CD4-positive, CD25-positive, alpha-beta regulatory T cell (primary cell): ENCODE results near the gene S100A1. TPM values are rescaled to one million over a fixed set of nuclear protein-coding genes. Genes with fewer than 3 reads are reported as not detected.
"Not testable (repeated sequence)": the region's sequence is repeated elsewhere in the genome, so short reads cannot be mapped to it uniquely, and the experiment has no call there.

Source experiments
- ATAC-seq, 2 donors: fragments of 150-1000 bp; cut with Tn5 transposase; one replicate each; pipeline ENCODE4 v1.10.0; 2021; ENCODE audit warnings: low read depth in 2 of 2, moderate number of reproducible peaks in 2 of 2, moderate library complexity in 1 of 2
- DNase-seq, 3 donors: peaks; one replicate each; pipeline versions ENCODE4 v3.0.0 to v3.0.0-alpha.2; 2012 to 2022; ENCODE audit warnings: mixed read lengths in 1 of 3
- H3K27ac ChIP-seq: one replicate; pipeline ENCODE4 v1.7.0; 2013; ENCODE audit warnings: mild to moderate bottlenecking, low read length; ENCODE audit not compliant: insufficient read depth, poor library complexity, severe bottlenecking
- H3K27me3 ChIP-seq: one replicate; pipeline ENCODE4 v1.7.0; 2013; ENCODE audit warnings: low read length; ENCODE audit not compliant: control insufficient read depth, insufficient read depth
- H3K36me3 ChIP-seq: one replicate; pipeline ENCODE4 v1.7.0; 2013; ENCODE audit warnings: mild to moderate bottlenecking, low read length, moderate library complexity; ENCODE audit not compliant: control insufficient read depth, insufficient read depth
- H3K4me1 ChIP-seq: 2 replicates; pipeline ENCODE4 v1.7.0; 2013; ENCODE audit warnings: mild to moderate bottlenecking, low read length; ENCODE audit not compliant: insufficient read depth, control insufficient read depth, poor library complexity, severe bottlenecking
- H3K4me3 ChIP-seq: one replicate; pipeline ENCODE4 v1.7.0; 2013; ENCODE audit warnings: low read depth, mild to moderate bottlenecking, low read length, moderate library complexity
- H3K9me3 ChIP-seq, 2 experiments: 1 replicate in 1 of 2; 2 replicates in 1 of 2; pipeline ENCODE4 v1.7.0; 2013; ENCODE audit warnings: low read length in 2 of 2, mild to moderate bottlenecking in 1 of 2, moderate library complexity in 1 of 2; ENCODE audit not compliant: control insufficient read depth in 2 of 2
- H3K27ac Mint-ChIP-seq, 3 donors: one replicate each; pipeline ENCODE4 v1.8.0; 2020 to 2022; ENCODE audit warnings: mild to moderate bottlenecking in 3 of 3, mixed read lengths in 3 of 3, moderate library complexity in 2 of 3
- H3K27me3 Mint-ChIP-seq: one replicate; pipeline ENCODE4 v1.8.0; 2022; ENCODE audit warnings: mild to moderate bottlenecking, mixed read lengths
- H3K36me3 Mint-ChIP-seq: one replicate; pipeline ENCODE4 v1.8.0; 2020; ENCODE audit warnings: mixed read lengths
- H3K4me1 Mint-ChIP-seq, 4 donors: one replicate each; pipeline ENCODE4 v1.8.0; 2020 to 2022; ENCODE audit warnings: mixed read lengths in 4 of 4, mild to moderate bottlenecking in 1 of 4
- H3K4me3 Mint-ChIP-seq, 4 donors: one replicate each; pipeline ENCODE4 v1.8.0; 2020 to 2022; ENCODE audit warnings: mild to moderate bottlenecking in 4 of 4, mixed read lengths in 4 of 4, moderate library complexity in 3 of 4
- H3K9me3 Mint-ChIP-seq, 7 donors: one replicate each; pipeline ENCODE4 v1.8.0; 2020 to 2022; ENCODE audit warnings: mixed read lengths in 7 of 7, mild to moderate bottlenecking in 3 of 7, moderate library complexity in 2 of 7
- polyA plus RNA-seq, 4 donors: library from polyadenylated mRNA; unstranded; fragments of 300-500 nt; fragmentation: Illumina TruSeq; gene quantifications; one replicate each; pipeline ENCODE4 v1.2.3, GENCODE V29; 2021
- total RNA-seq: library from RNA; stranded (reverse); gene quantifications from one replicate; pipeline ENCODE4 v1.2.3, GENCODE V29; 2022

Gene S100A1
- total and polyA plus RNA-seq, 5 donors from 2014 or later, result not detected

- Mint-ChIP-seq H3K4me3 (no peak overlapping the region), H3K9me3 (no peaks in the 10 kb centered on the region), H3K27me3 (peaks cover 31% of the 10 kb centered on the region), H3K27ac (no peak overlapping the region), H3K36me3 (no peaks in the 10 kb centered on the region), H3K4me1 (no peaks in the 10 kb centered on the region)
- H3K36me3 ChIP-seq, result no peaks in the 10 kb centered on the region
- H3K27ac ChIP-seq, result no peak overlapping the region
- DNase-seq (no peak), ATAC-seq (no peak)
- H3K27me3 ChIP-seq, result peaks cover 2% of the 10 kb centered on the region
- no peak overlapping the region for H3K4me3 ChIP-seq
- no peaks in the 10 kb centered on the region for H3K9me3 ChIP-seq
- H3K4me1 ChIP-seq, result no peaks in the 10 kb centered on the region
These were observed 40.9 kb upstream of the S100A1 start for GRCh38 chr1:153587314-153587713.

DNA sequence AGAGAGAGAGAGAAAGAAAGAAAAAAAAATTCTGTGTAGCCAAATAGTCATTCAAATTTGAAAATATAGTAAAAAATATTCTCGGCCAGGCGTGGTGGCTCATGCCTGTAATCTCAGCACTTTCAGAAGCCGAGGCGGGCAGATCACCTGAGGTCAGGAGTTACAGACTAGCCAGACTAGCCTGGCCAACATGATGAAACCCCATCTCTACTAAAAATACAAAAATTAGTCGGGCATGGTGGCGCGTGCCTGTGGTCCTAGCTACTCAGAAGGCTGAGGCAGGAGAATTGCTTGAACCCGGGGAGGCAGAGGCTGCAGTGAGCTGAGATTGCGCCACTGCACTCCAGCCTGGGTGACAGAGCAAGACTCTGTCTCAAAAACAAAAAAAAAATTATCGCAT is 40.2 kb upstream of the S100A1 start:
- H3K4me1 Mint-ChIP-seq, H3K4me3 Mint-ChIP-seq, H3K4me3 ChIP-seq, H3K27me3 ChIP-seq, H3K9me3 ChIP-seq, H3K27ac Mint-ChIP-seq, DNase-seq, H3K4me1 ChIP-seq, ATAC-seq, H3K9me3 Mint-ChIP-seq, H3K36me3 ChIP-seq, H3K27ac ChIP-seq, H3K36me3 Mint-ChIP-seq: not testable (repeated sequence)
- peaks cover 31% of the 10 kb centered on the region for H3K27me3 Mint-ChIP-seq

DNA sequence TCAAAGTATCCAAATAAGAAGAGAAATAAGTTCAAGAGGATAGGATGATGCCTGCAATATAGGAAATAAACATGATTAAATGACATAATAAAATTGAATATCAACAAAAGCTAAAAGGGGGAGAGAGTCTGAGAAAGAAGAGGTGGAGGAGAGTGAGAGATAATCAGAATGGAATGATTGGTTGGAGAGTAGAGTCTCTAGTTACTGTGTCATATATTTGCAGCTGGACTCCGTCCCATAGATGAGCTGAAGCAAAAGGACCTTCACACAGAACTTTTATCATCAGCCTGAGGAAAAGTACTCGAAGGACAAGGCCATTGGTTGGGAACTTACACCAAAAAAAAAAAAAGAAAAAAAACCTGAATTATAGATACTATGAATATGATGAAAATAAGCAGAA is 39.8 kb upstream of the S100A1 start:
- Histone ChIP-seq H3K4me3 (no peak overlapping the region), H3K4me1 (no peaks in the 10 kb centered on the region), H3K27ac (no peak overlapping the region), H3K9me3 (no peaks in the 10 kb centered on the region), H3K36me3 (no peaks in the 10 kb centered on the region), H3K27me3 (peaks cover 2% of the 10 kb centered on the region)
- H3K4me1 Mint-ChIP-seq, result no peaks in the 10 kb centered on the region
- peak overlapping the region in 1 of 3 donors; percentile 84 for H3K27ac Mint-ChIP-seq
- no peak for DNase-seq
- H3K4me3 Mint-ChIP-seq, result no peak overlapping the region
- ATAC-seq, result no peak
- no peaks in the 10 kb centered on the region for H3K36me3 Mint-ChIP-seq
- peaks cover 31% of the 10 kb centered on the region for H3K27me3 Mint-ChIP-seq
- H3K9me3 Mint-ChIP-seq, result no peaks in the 10 kb centered on the region

- H3K4me1 Mint-ChIP-seq, result peaks cover 3 to 11% (median 8%) of the 10 kb centered on the region in 4 donors
- H3K9me3 ChIP-seq, result no peaks in the 10 kb centered on the region
- DNase-seq (no peak), ATAC-seq (no peak)
- peaks cover 11% of the 10 kb centered on the region for H3K27me3 Mint-ChIP-seq
- H3K36me3 ChIP-seq, result no peaks in the 10 kb centered on the region
- H3K27me3 ChIP-seq, result no peaks in the 10 kb centered on the region
- no peak overlapping the region for H3K27ac Mint-ChIP-seq
- H3K36me3 Mint-ChIP-seq, result no peaks in the 10 kb centered on the region
- no peak overlapping the region for H3K4me3 Mint-ChIP-seq
- no peak overlapping the region for H3K4me3 ChIP-seq
- no peak overlapping the region for H3K27ac ChIP-seq
- H3K4me1 ChIP-seq, result peaks cover 1% of the 10 kb centered on the region
- no peaks in the 10 kb centered on the region for H3K9me3 Mint-ChIP-seq
These were observed 35.5 kb upstream of the S100A1 start for GRCh38 chr1:153592748-153593147.

DNA sequence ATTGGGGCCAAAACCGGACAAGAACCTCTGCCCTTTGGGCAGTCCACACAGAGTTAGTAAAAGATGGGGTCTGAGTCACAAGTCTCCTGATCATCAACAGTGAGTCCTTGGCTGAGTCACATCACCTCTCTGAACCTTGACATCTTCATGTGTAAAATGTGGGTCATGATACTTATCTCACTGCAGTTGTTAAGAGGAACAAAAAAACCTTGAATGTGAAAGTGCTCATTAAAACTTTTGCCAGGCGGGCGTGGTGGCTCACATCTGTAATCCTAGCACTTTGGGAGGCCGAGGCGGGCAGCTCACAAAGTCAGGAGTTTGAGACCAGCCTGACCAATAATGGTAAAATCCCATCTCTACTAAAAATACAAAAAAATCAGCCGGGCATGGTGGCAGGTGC is 31.0 kb upstream of the S100A1 start:
- no peaks in the 10 kb centered on the region for H3K36me3 ChIP-seq
- Mint-ChIP-seq H3K27ac (peak overlapping the region in 2 of 3 donors; percentile 54 to 69), H3K4me3 (no peak overlapping the region), H3K36me3 (no peaks in the 10 kb centered on the region), H3K4me1 (peaks cover 7 to 29% (median 17%) of the 10 kb centered on the region in 4 donors), H3K27me3 (no peaks in the 10 kb centered on the region), H3K9me3 (no peaks in the 10 kb centered on the region)
- DNase-seq (peak in 1 of 3 donors; percentile 42), ATAC-seq (peak; percentile 46 to 52)
- H3K4me1 ChIP-seq, result peaks cover 10% of the 10 kb centered on the region
- H3K4me3 ChIP-seq, result no peak overlapping the region
- H3K27me3 ChIP-seq, result no peaks in the 10 kb centered on the region
- no peaks in the 10 kb centered on the region for H3K9me3 ChIP-seq
- H3K27ac ChIP-seq, result no peak overlapping the region

- Histone ChIP-seq H3K27ac (peak overlapping the region; percentile 43), H3K36me3 (no peaks in the 10 kb centered on the region), H3K4me3 (no peak overlapping the region), H3K27me3 (no peaks in the 10 kb centered on the region), H3K9me3 (no peaks in the 10 kb centered on the region), H3K4me1 (peaks cover 10% of the 10 kb centered on the region)
- ATAC-seq, result peak; percentile 84 to 88
- Mint-ChIP-seq H3K36me3 (no peaks in the 10 kb centered on the region), H3K9me3 (no peaks in the 10 kb centered on the region), H3K4me1 (peaks cover 7 to 30% (median 17%) of the 10 kb centered on the region in 4 donors), H3K27ac (peak overlapping the region; percentile 81 to 95 (median 84)), H3K4me3 (peak overlapping the region in 1 of 4 donors; percentile 33), H3K27me3 (peaks cover 1% of the 10 kb centered on the region)
- peak in 2 of 3 donors; percentile 31 to 76 for DNase-seq
These were observed 29.7 kb upstream of the S100A1 start for GRCh38 chr1:153598309-153599172.

GRCh38 chr1:153599847-153600246 is 28.4 kb upstream of the S100A1 start:
- H3K27me3 ChIP-seq, result no peaks in the 10 kb centered on the region
- H3K4me3 ChIP-seq, result no peak overlapping the region
- H3K4me1 Mint-ChIP-seq, result peaks cover 7 to 30% (median 17%) of the 10 kb centered on the region in 4 donors
- no peaks in the 10 kb centered on the region for H3K36me3 ChIP-seq
- no peak for DNase-seq
- H3K4me3 Mint-ChIP-seq, result no peak overlapping the region
- H3K4me1 ChIP-seq, result peaks cover 10% of the 10 kb centered on the region
- H3K36me3 Mint-ChIP-seq, result no peaks in the 10 kb centered on the region
- H3K27ac ChIP-seq, result no peak overlapping the region
- peaks cover 9% of the 10 kb centered on the region for H3K27me3 Mint-ChIP-seq
- no peak overlapping the region for H3K27ac Mint-ChIP-seq
- no peaks in the 10 kb centered on the region for H3K9me3 ChIP-seq
- H3K9me3 Mint-ChIP-seq, result peaks cover 0 to 2% (median 0%) of the 10 kb centered on the region in 7 donors
- no peak for ATAC-seq

GRCh38 chr1:153602749-153603148 is 25.5 kb upstream of the S100A1 start:
- H3K4me3 ChIP-seq, result no peak overlapping the region
- Mint-ChIP-seq H3K27ac (no peak overlapping the region), H3K9me3 (peaks cover 0 to 2% (median 0%) of the 10 kb centered on the region in 7 donors), H3K4me1 (peaks cover 0 to 18% (median 11%) of the 10 kb centered on the region in 4 donors), H3K36me3 (no peaks in the 10 kb centered on the region), H3K27me3 (peaks cover 23% of the 10 kb centered on the region), H3K4me3 (no peak overlapping the region)
- H3K27me3 ChIP-seq, result no peaks in the 10 kb centered on the region
- H3K36me3 ChIP-seq, result no peaks in the 10 kb centered on the region
- H3K9me3 ChIP-seq, result no peaks in the 10 kb centered on the region
- DNase-seq (no peak), ATAC-seq (no peak)
- H3K4me1 ChIP-seq, result peaks cover 9% of the 10 kb centered on the region
- no peak overlapping the region for H3K27ac ChIP-seq
